WERI-Rb-1 (cell line): ENCODE data around the gene PFDN6.

Experiments used
- DNase-seq: peaks from one replicate; pipeline ENCODE4 v3.0.0-alpha.2; 2020
- H3K27ac ChIP-seq: fragments of 250-450 bp; sonication (Bioruptor Pico); 2 replicates; pipeline ENCODE4 v1.5.1; 2020; ENCODE audit warnings: mild to moderate bottlenecking, moderate library complexity
- H3K27me3 ChIP-seq: fragments of 250-450 bp; sonication (Bioruptor Pico); 2 replicates; pipeline ENCODE4 v1.5.1; 2021; ENCODE audit warnings: mild to moderate bottlenecking, low read depth, moderate library complexity; ENCODE audit not compliant: insufficient read depth, severe bottlenecking
- H3K36me3 ChIP-seq: fragments of 250-450 bp; sonication (Bioruptor Pico); 2 replicates; pipeline ENCODE4 v1.5.1; 2020; ENCODE audit warnings: mild to moderate bottlenecking, moderate library complexity
- H3K4me3 ChIP-seq: 2 replicates; pipeline ENCODE4 v1.5.1; 2011; ENCODE audit warnings: low read depth, mild to moderate bottlenecking, control low read depth, low read length
- H3K9me3 ChIP-seq: fragments of 250-450 bp; sonication (Bioruptor Pico); 2 replicates; pipeline ENCODE4 v1.5.1; 2021; ENCODE audit warnings: mild to moderate bottlenecking, moderate library complexity; ENCODE audit not compliant: severe bottlenecking
- TF ChIP-seq, protein P1 (sequence below): IDR thresholded peaks from 2 replicates; pipeline ENCODE4 v1.5.1; 2011; ENCODE audit warnings: low read depth, mild to moderate bottlenecking, control low read depth, inconsistent platforms, low read length

The PFDN6 gene

DNA sequence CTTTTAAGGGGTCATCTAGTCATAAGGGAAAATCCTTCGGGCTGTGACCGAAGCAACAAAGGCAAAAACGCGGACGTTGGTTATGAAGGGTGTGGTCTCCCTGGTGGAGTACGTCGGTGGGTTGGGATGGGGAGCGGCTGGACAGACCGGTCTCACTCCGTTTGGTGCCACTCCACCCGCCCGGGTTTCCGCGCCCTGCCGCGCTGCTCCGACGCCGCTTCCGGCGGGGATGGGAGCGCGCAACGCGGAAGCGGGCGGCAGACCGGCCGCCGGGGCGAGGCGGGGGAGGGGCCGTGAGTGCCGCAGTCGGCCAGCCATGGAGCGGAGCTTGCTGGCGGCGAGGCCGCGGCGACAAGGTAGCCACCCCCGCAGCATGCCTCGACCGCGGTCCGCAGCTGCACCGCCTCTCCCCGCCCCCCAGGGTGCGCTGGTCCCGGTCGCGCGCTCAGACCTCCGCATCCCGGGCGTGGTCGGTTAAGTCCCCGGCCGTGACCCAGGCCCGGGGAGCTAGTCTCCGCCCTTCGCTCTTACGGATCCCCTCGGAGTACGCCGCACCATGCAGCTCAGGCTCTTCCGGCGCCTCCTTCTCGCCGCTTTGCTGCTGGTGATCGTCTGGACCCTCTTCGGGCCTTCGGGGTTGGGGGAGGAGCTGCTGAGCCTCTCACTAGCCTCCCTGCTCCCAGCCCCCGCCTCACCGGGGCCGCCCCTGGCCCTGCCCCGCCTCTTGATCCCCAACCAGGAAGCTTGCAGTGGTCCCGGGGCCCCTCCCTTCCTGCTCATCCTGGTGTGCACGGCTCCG lies 12.3 kb upstream of the PFDN6 start, which contains the start of gene B3GALT4:
Gene B3GALT4 (plus strand): TSS at position 260 of the 799 bp plus-strand sequence. CDS start 297 bp downstream, at position 557.
- TF ChIP-seq, protein P1, sequence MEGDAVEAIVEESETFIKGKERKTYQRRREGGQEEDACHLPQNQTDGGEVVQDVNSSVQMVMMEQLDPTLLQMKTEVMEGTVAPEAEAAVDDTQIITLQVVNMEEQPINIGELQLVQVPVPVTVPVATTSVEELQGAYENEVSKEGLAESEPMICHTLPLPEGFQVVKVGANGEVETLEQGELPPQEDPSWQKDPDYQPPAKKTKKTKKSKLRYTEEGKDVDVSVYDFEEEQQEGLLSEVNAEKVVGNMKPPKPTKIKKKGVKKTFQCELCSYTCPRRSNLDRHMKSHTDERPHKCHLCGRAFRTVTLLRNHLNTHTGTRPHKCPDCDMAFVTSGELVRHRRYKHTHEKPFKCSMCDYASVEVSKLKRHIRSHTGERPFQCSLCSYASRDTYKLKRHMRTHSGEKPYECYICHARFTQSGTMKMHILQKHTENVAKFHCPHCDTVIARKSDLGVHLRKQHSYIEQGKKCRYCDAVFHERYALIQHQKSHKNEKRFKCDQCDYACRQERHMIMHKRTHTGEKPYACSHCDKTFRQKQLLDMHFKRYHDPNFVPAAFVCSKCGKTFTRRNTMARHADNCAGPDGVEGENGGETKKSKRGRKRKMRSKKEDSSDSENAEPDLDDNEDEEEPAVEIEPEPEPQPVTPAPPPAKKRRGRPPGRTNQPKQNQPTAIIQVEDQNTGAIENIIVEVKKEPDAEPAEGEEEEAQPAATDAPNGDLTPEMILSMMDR: peak; percentile 81
- Histone ChIP-seq H3K4me3 (peak within 1 kb of the TSS; percentile 66), H3K36me3 (peaks cover 82% of the 10 kb centered on the region), H3K9me3 (no peaks in the 10 kb centered on the region), H3K27me3 (no peaks in the 10 kb centered on the region), H3K27ac (peak within 1 kb of the TSS; percentile 82)
- DNase-seq: peak; percentile 99

DNA sequence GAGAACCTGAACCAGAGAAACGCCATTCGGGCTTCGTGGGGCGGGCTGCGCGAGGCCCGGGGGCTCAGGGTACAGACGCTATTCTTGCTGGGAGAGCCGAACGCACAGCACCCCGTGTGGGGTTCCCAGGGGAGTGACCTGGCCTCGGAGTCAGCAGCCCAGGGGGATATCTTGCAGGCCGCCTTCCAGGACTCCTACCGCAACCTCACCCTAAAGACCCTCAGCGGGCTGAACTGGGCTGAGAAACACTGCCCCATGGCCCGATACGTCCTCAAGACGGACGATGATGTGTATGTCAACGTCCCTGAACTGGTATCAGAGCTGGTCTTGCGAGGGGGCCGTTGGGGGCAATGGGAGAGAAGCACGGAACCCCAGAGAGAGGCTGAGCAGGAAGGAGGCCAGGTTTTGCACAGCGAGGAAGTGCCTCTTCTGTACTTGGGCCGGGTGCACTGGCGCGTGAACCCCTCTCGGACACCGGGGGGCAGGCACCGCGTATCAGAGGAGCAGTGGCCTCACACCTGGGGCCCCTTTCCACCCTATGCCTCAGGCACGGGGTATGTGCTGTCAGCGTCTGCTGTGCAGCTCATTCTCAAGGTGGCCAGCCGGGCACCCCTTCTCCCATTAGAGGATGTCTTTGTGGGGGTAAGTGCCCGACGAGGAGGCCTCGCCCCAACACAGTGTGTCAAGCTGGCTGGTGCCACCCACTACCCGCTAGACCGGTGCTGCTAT lies 11.6 kb upstream of the PFDN6 start:
- H3K36me3 ChIP-seq: peaks cover 82% of the 10 kb centered on the region
- no peaks in the 10 kb centered on the region for H3K9me3 ChIP-seq
- no peaks in the 10 kb centered on the region for H3K27me3 ChIP-seq
- TF ChIP-seq, protein P1: peak; percentile 45; the same call in 1 of the 2 replicates
- H3K27ac ChIP-seq: peak overlapping the region; percentile 82
- peak overlapping the region; percentile 66 for H3K4me3 ChIP-seq
- peak; percentile 69 for DNase-seq

DNA sequence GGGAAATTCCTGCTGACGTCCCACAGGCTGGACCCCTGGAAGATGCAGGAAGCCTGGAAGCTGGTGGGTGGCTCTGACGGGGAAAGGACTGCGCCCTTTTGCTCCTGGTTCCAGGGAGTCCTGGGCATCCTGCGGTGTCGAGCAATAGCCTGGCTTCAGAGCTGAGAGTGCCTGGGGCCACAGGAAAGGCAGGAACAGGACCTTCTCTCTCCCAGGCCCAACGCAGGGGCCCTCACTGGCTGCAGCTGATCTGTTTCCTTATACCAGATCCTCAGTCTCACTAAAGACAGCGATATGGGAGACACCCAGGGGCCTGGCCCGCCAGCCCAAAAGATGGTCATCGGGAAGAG lies 11.0 kb upstream of the PFDN6 start:
- peaks cover 80% of the 10 kb centered on the region for H3K36me3 ChIP-seq
- H3K9me3 ChIP-seq: no peaks in the 10 kb centered on the region
- TF ChIP-seq, protein P1: no peak
- no peak overlapping the region for H3K4me3 ChIP-seq
- DNase-seq: no peak
- H3K27me3 ChIP-seq: no peaks in the 10 kb centered on the region
- peak overlapping the region; percentile 82 for H3K27ac ChIP-seq

DNA sequence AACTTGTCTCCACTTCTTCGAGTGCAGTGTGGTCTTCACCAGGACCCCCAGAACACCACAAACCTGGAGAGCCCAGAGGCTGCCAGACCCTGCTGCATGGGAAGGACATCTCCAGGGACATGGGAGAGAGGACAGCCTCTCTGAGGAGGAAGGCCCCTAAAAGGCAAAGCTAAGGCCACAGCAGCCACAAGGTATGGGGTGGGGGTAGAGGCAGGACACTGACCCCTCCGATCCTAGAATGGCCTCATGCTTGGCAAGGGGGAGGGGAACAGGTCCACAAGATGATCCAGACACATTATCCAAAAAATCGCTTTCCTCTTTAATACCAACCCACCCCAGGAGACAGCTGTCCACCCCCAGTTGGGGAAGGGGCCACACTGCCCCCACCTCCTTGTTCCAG lies 10.6 kb upstream of the PFDN6 start:
- peaks cover 80% of the 10 kb centered on the region for H3K36me3 ChIP-seq

DNA sequence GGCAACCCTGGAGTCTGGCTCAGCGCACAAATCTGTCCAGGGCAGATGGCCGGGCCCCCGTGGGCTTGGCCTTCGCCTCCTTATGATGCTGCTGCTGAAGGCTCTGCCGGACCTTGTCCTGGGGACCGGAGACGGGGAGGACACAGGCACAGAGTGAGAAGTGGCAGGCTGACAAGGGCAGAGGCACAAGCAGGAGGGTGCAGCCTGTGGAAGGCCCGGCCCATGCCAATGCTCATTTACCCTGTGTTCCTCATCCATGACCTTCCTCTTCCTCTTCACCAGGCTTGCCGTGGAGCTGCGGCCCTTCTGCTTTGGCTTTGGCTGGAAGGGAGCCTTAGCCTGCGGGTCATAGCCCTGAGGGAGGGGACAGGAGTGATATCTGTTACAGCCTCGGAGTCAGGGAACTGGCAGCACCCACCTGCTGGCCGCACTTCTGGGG lies 10.1 kb upstream of the PFDN6 start:
- Histone ChIP-seq H3K27ac (peak overlapping the region; percentile 82), H3K4me3 (no peak overlapping the region), H3K9me3 (no peaks in the 10 kb centered on the region), H3K27me3 (no peaks in the 10 kb centered on the region), H3K36me3 (peaks cover 80% of the 10 kb centered on the region)
- TF ChIP-seq, protein P1: no peak
- DNase-seq: peak; percentile 81

More for the DNA sequence above, 10.6 kb upstream of the PFDN6 start:
- TF ChIP-seq, protein P1: no peak
- Histone ChIP-seq H3K27me3 (no peaks in the 10 kb centered on the region), H3K27ac (peak overlapping the region; percentile 82), H3K9me3 (no peaks in the 10 kb centered on the region), H3K4me3 (no peak overlapping the region)
- DNase-seq: no peak
